Kidney (tissue), 14 donors: ENCODE measurements around the gene TNFRSF11A. TPM values are rescaled to one million over a fixed set of nuclear protein-coding genes. Genes with fewer than 3 reads are reported as not detected.

Experiments used
- DNase-seq, 5 donors: peaks; one replicate each; pipeline ENCODE4 v3.0.0-alpha.2; 2013 to 2020
- FAIRE-seq: peaks from 2 replicates; lab custom pipeline; 2012; peaks lifted over from hg19 to GRCh38; lab: Jason Lieb, UNC
- H3K27ac ChIP-seq, 2 donors: one replicate each; pipeline ENCODE4 v1.7.0; 2013; ENCODE audit warnings: low read depth in 2 of 2, low read length in 2 of 2, inconsistent platforms in 1 of 2
- H3K27me3 ChIP-seq: one replicate; pipeline ENCODE4 v1.7.1; 2013; ENCODE audit warnings: low read length, inconsistent platforms; ENCODE audit not compliant: control insufficient read depth, insufficient read depth
- H3K36me3 ChIP-seq, 3 donors: one replicate each; pipeline versions ENCODE4 v1.7.0 to v1.7.1; 2013; ENCODE audit warnings: low read length in 3 of 3, control low read depth in 1 of 3, inconsistent platforms in 1 of 3; ENCODE audit not compliant: insufficient read depth in 3 of 3, control insufficient read depth in 2 of 3
- H3K4me1 ChIP-seq, 3 donors: one replicate each; pipeline versions ENCODE4 v1.7.0 to v1.7.1; 2013; ENCODE audit warnings: low read length in 3 of 3, inconsistent platforms in 1 of 3, low read depth in 1 of 3; ENCODE audit not compliant: control insufficient read depth in 2 of 3, insufficient read depth in 2 of 3
- H3K4me3 ChIP-seq, 3 donors: one replicate each; pipeline versions ENCODE4 v1.7.0 to v1.8.1; 2013; ENCODE audit warnings: low read length in 3 of 3, control low read depth in 1 of 3, inconsistent platforms in 1 of 3
- H3K9ac ChIP-seq, 3 donors: one replicate each; pipeline versions ENCODE4 v1.7.0 to v1.7.1; 2013; ENCODE audit warnings: low read length in 3 of 3, control low read depth in 1 of 3, inconsistent platforms in 1 of 3
- H3K9me3 ChIP-seq, 3 donors: one replicate each; pipeline versions ENCODE4 v1.7.0 to v1.7.1; 2013; ENCODE audit warnings: low read length in 3 of 3, control low read depth in 1 of 3, inconsistent platforms in 1 of 3; ENCODE audit not compliant: control insufficient read depth in 2 of 3, insufficient read depth in 1 of 3
- intact Hi-C: fragments of 100-400 bp; cut with DNase I; formaldehyde crosslinking; loops from one replicate; pipeline ENCODE4 v1.11.1; 2022
- polyA plus RNA-seq: library from polyadenylated mRNA; stranded (reverse); fragments of 350-450 nt; fragmentation: Illumina TruSeq; extraction: RNeasy Lipid Tissue Mini Kit (QIAGEN cat#74804); gene quantifications from one replicate; pipeline ENCODE4 v1.2.3, GENCODE V29; 2014; ENCODE audit warnings: low read depth, low replicate concordance; ENCODE audit not compliant: insufficient read depth
- total RNA-seq: library from RNA; stranded (reverse); fragmentation: NEBNext Ultra II Directional; extraction: Animal tissue kit (Norgen Biotek cat#: 25700); gene quantifications from one replicate; pipeline ENCODE4 v1.2.1, GENCODE V29; 2021
- TF ChIP-seq, protein P1 (sequence below): IDR thresholded peaks from 3 replicates; pipeline ENCODE4 v1.5.1; 2012; ENCODE audit warnings: mild to moderate bottlenecking, moderate library complexity, borderline replicate concordance; ENCODE audit not compliant: insufficient read depth; ENCODE audit errors: extremely low read depth
- donor health status: control.
- donor health status: control.
- donor health status: control.
- donor health status: control.
- donor health status: control.
- donor health status: DM: yes; HTN: yes; CAD: no.
- donor health status: Normal renal cell carcinoma (clear cell type).

TNFRSF11A gene
- total and polyA plus RNA-seq, 2 donors from 2014 or later, result 0.39 to 5.4 TPM

DNA sequence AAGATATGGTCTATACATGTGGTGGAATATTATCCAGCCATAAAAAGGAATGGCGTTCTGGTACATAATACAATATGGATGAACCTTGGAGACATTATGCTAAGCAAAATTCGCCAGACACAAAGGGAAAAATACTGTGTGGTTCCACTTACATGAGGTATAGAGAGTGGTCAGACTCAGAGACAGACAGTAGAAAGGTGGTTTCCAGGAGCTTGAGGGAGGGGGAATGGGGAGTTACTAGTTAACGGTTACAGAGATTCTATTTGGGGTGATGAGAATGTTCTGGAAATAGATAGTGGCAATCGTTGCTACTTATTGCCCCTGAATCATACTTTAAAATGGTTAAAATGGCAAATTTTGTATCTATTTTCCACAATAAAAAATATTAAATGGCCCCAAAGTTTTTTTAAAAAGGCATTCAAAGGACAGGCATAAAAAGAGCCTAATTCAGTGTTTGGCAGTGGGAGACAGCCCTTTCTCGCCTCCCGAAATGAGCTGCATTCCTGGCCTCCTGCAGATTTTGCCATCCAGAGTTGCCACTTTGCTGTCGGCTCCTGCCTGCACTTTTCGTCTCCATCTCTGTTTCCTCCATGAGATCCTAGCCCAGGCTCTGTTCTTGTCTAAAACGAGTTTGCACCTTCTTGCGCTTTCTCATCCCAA, 13.5 kb downstream of the TNFRSF11A start:
- no peaks in the 10 kb centered on the region for H3K27me3 ChIP-seq
- no peak overlapping the region for H3K27ac ChIP-seq
- no peaks in the 10 kb centered on the region for H3K9me3 ChIP-seq
- no peak overlapping the region for H3K4me3 ChIP-seq
- no peaks in the 10 kb centered on the region for H3K36me3 ChIP-seq
- FAIRE-seq (no peak), DNase-seq (no peak)
- no peaks in the 10 kb centered on the region for H3K4me1 ChIP-seq
- H3K9ac ChIP-seq, result no peak overlapping the region
- TF ChIP-seq, protein P1, sequence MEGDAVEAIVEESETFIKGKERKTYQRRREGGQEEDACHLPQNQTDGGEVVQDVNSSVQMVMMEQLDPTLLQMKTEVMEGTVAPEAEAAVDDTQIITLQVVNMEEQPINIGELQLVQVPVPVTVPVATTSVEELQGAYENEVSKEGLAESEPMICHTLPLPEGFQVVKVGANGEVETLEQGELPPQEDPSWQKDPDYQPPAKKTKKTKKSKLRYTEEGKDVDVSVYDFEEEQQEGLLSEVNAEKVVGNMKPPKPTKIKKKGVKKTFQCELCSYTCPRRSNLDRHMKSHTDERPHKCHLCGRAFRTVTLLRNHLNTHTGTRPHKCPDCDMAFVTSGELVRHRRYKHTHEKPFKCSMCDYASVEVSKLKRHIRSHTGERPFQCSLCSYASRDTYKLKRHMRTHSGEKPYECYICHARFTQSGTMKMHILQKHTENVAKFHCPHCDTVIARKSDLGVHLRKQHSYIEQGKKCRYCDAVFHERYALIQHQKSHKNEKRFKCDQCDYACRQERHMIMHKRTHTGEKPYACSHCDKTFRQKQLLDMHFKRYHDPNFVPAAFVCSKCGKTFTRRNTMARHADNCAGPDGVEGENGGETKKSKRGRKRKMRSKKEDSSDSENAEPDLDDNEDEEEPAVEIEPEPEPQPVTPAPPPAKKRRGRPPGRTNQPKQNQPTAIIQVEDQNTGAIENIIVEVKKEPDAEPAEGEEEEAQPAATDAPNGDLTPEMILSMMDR, result no peak
- intact Hi-C loops, result no loop called here

DNA sequence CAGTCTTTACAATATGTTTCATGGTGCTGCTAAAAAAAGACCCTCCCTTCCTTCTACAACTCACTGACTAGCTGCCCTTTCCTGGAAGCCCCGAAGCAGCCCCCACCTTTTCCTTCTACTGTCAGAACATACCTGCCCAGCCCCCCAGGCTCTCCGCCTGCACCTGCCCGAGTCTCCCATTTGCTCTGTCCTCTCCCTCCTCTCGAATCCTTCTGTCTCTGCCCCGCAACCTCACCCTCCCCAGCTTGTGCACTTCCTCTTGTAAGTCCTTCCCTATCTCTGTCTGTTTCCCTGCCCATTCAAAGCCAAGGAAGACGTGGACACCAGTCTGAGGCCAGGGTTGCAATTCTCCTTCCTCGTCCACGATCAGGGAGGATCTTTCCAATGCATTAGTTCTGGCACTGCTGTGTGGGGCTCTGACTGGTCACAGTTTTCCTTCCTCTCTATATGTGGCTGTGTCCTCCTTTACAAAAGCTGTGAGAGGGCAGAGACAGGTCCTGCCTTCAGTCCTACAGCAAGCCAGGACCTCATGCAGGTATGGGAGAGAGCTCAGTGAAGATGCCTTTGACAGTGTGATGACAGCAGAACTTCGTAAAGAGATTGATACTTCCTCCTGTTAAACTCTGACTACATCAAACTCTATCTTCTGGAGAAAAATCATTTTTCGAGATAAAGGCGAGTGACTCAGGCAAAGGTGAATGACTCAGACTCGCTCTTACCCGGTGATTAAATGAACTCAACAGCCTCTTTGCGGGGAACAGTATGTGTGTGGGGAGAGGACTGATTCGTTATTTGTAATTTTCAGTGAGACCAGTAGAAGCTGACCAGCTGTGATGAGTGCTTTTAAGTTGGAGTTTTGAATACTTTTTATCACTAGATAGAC, 14.2 kb downstream of the TNFRSF11A start:
- TF ChIP-seq, protein P1, result no peak
- H3K27ac ChIP-seq, result no peak overlapping the region
- no peak overlapping the region for H3K9ac ChIP-seq
- no peaks in the 10 kb centered on the region for H3K36me3 ChIP-seq
- no peak for DNase-seq
- H3K4me3 ChIP-seq, result no peak overlapping the region
- H3K4me1 ChIP-seq, result no peaks in the 10 kb centered on the region
- FAIRE-seq, result no peak
- H3K9me3 ChIP-seq, result no peaks in the 10 kb centered on the region
- H3K27me3 ChIP-seq, result no peaks in the 10 kb centered on the region
- intact Hi-C loops, result no loop called here

DNA sequence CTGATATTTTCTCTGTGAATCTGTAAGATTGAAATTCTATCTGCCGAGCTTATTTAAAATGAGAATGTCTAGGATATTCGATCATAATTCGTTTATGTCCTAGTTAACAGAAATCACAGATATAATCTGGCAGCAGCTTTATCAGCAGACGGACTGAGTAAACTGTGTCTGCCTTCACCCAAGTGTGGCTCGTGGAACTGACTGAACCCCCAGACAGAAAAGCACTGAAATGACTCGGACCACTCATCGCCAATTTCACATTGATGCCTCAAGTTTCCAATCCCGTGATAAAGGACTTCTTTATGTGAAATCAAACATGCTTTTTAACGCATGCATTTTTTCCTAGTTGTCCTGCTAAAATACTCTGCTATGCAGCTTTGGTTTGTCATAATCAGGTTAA, 15.9 kb downstream of the TNFRSF11A start:
- intact Hi-C loops, result no loop called here
- no peak overlapping the region for H3K27ac ChIP-seq
- H3K36me3 ChIP-seq, result no peaks in the 10 kb centered on the region
- no peaks in the 10 kb centered on the region for H3K4me1 ChIP-seq
- H3K27me3 ChIP-seq, result no peaks in the 10 kb centered on the region
- no peak overlapping the region for H3K4me3 ChIP-seq
- no peak overlapping the region for H3K9ac ChIP-seq
- TF ChIP-seq, protein P1, result no peak
- FAIRE-seq (no peak), DNase-seq (no peak)
- H3K9me3 ChIP-seq, result no peaks in the 10 kb centered on the region
